ENCODE data around the gene SLC35D2. TPM values are rescaled to one million over a fixed set of nuclear protein-coding genes. Genes with fewer than 3 reads are reported as not detected.

SLC35D2 gene
- total RNA-seq (10 to 100 TPM; 10.9 to 20.9 (median 17.4) TPM), polyA plus RNA-seq (10 to 100 TPM in 2 of 3 donors, 1 to 10 TPM in 1; 9.8 to 11.1 (median 10.1) TPM)
- long read RNA-seq, donor 1, partial matches to known transcripts: 20 of 20 reads
- long read RNA-seq, donor 1, other reads (novel, unspliced or antisense): 0 of 20 reads
- long read RNA-seq, donor 2, partial matches to known transcripts: 13 of 15 reads
- long read RNA-seq, donor 2, other reads (novel, unspliced or antisense): 0 of 15 reads

DNA sequence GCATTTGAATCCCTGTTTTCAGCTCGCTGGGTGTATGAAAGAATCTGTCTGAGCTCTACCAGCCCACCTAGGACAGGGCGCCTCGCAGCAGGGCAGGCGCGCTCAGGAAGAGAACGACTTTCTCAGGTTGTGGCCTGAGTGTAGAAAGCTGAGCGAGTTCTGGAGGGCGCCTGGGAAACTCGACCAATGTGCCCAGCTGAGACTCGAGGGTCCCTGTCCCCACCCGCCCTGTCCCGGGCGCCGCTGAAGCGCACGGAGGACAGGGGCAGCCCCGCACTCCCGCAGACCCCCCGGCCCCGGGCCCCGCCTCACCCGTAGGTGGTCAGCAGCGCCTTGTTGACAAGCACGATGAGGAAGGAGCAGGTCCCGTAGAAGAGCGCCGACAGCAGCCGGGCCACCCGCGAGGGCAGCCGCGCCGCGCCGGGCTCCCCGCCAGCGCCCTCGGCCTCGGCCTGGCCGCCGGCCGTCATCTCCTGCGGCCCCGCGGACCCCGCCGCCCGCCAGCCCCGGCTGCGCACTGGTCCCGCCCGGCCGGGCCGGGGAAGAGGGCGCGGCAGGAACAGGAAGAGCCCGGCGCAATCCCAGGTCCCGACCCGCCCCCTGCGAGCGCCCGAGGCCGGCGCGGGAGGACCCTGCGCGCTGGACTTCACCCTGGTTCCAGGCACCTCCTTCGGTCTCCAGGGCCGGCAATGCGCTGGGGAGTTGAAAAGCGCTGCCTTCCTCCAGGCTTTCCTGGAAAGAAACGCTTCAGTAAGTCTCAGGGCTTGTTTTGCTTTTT lies at the start of gene SLC35D2:
Gene SLC35D2, minus strand, starts transcription at position 547 of the 778 bp plus-strand sequence. Its CDS starts 77 bp downstream, at position 470.
- peak; percentile 87 for DNase-seq
- Histone ChIP-seq H3K27ac (peak within 1 kb of the TSS in 7 of 8 donors; percentile 13 to 83 (median 78)), H3K36me3 (peaks cover 0 to 9% (median 3%) of the 10 kb centered on the region in 6 donors), H3K9me3 (no peaks in the 10 kb centered on the region), H3K27me3 (replicated peaks in 1 of 7) (no peaks in the 10 kb centered on the region), H3K4me1 (peaks cover 0 to 27% (median 13%) of the 10 kb centered on the region in 6 donors), H3K4me3 (peak within 1 kb of the TSS; percentile 44 to 80 (median 58))
- intact Hi-C loops (cut with DNase I; ENCODE audit: low total_unique reads): no loop called here
- WGBS, 5 donors: 2 to 9% (median 4%) methylated on average over 48 to 73 of the region's 73 CpGs
- TF ChIP-seq POLR2A (IDR thresholded peaks at IDR 0.05) (no peak), POLR2AphosphoS5 (IDR thresholded peaks at IDR 0.05) (peak; percentile 36 to 74 (median 72))

DNA sequence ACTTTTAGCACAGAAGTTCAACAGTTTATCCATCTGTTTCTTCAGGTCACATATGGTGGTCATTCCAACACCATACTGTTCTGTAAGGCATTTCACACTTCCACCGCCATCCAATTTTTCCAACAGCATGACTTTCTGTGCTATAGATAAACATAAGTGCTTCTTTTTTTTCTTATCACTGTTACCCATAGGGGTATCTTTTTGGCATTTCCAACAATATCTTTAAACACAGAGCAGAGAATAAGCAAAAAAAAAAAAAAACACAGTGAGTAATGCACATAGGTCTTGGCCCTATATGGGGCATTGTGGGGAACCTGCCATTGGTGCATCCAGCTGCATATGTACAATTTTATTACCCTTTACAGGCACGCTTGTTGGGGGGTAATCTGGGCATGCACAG lies 46.9 kb upstream of the SLC35D2 start:
- H3K27ac ChIP-seq: no peak overlapping the region
- no peaks in the 10 kb centered on the region for H3K27me3 ChIP-seq (replicated peaks in 1 of 7)
- no peak overlapping the region for H3K4me3 ChIP-seq
- 91 to 97% (median 94%) methylated on average over 2 of the region's 2 CpGs for WGBS, 5 donors
- H3K36me3 ChIP-seq: no peaks in the 10 kb centered on the region
- H3K9me3 ChIP-seq: no peaks in the 10 kb centered on the region
- TF ChIP-seq, protein P1, sequence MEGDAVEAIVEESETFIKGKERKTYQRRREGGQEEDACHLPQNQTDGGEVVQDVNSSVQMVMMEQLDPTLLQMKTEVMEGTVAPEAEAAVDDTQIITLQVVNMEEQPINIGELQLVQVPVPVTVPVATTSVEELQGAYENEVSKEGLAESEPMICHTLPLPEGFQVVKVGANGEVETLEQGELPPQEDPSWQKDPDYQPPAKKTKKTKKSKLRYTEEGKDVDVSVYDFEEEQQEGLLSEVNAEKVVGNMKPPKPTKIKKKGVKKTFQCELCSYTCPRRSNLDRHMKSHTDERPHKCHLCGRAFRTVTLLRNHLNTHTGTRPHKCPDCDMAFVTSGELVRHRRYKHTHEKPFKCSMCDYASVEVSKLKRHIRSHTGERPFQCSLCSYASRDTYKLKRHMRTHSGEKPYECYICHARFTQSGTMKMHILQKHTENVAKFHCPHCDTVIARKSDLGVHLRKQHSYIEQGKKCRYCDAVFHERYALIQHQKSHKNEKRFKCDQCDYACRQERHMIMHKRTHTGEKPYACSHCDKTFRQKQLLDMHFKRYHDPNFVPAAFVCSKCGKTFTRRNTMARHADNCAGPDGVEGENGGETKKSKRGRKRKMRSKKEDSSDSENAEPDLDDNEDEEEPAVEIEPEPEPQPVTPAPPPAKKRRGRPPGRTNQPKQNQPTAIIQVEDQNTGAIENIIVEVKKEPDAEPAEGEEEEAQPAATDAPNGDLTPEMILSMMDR (IDR thresholded peaks at IDR 0.05 in 8 of 11, conservative IDR thresholded peaks at IDR 0.05 in 3 of 11): no peak
- no peak for TF ChIP-seq POLR2A (IDR thresholded peaks at IDR 0.05)
- no peak for TF ChIP-seq POLR2AphosphoS5 (IDR thresholded peaks at IDR 0.05)
- peaks cover 0 to 10% (median 0%) of the 10 kb centered on the region in 6 donors for H3K4me1 ChIP-seq
- intact Hi-C loops (cut with DNase I; ENCODE audit: low total_unique reads): no loop called here
- no peak for DNase-seq

DNA sequence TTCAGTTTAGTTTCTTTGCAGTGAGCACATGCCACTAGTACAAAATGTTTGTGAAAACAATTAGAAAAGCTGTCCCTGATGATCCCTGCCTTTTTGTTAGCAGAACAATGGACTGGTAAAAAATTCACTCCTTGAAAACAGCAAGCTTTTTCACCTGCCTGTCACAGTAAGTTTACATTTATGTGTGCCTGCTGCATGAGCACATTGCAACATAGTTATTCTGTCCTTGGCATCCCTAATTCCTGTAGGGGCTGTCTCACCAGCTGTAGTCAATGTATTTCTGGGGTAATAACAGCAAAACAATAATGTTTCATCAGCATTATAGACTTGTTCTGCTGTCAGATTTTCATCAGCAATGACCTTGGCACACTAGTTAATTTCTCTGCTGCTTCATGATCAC lies 46.2 kb upstream of the SLC35D2 start:
- Histone ChIP-seq H3K4me3 (no peak overlapping the region), H3K27me3 (replicated peaks in 1 of 7) (no peaks in the 10 kb centered on the region), H3K36me3 (no peaks in the 10 kb centered on the region), H3K4me1 (peaks cover 0 to 13% (median 0%) of the 10 kb centered on the region in 6 donors), H3K27ac (no peak overlapping the region), H3K9me3 (no peaks in the 10 kb centered on the region)
- intact Hi-C loops (cut with DNase I; ENCODE audit: low total_unique reads): no loop called here
- no peak for TF ChIP-seq POLR2A (IDR thresholded peaks at IDR 0.05)
- no peak for TF ChIP-seq POLR2AphosphoS5 (IDR thresholded peaks at IDR 0.05)
- TF ChIP-seq, protein P1 (IDR thresholded peaks at IDR 0.05 in 8 of 11, conservative IDR thresholded peaks at IDR 0.05 in 3 of 11): no peak
- DNase-seq: no peak

DNA sequence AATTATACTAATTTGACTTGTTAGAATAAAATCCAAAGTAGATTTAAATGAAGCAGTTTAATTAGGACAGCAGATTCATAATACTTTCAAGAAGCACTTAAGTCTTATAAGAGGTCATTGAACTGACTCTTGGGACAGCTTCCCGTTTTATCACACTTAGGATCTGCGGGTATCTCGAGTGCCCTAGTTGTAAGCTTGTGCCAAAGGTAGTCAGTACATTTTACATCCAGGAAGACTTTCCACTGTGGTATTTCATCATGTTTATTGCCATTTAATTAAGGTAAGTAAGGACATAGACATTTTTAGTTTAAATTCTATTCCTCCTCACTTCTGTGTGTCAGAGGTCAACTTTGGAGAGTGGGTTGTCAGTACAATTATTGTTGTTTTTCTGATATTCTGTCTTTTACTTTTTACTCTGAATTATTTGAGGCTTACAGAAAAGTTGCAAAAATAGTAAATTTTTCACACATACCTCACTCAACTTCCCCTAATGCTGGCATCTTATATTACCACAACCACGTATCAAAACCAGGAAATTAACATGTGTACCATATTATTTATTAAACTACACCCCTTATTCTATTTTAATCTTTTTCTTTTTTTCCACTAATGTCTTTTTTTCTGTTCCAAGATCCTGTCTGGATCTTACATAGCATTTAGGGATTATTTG lies 42.1 kb upstream of the SLC35D2 start:
- no peak for DNase-seq
- WGBS, 5 donors: 34 to 45% (median 42%) methylated on average over 4 of the region's 4 CpGs
- Histone ChIP-seq H3K4me3 (no peak overlapping the region), H3K4me1 (peaks cover 0 to 20% (median 6%) of the 10 kb centered on the region in 6 donors), H3K27me3 (replicated peaks in 1 of 7) (no peaks in the 10 kb centered on the region), H3K27ac (peak overlapping the region in 1 of 8 donors; percentile 45), H3K9me3 (no peaks in the 10 kb centered on the region), H3K36me3 (no peaks in the 10 kb centered on the region)
- intact Hi-C loops (cut with DNase I; ENCODE audit: low total_unique reads): no loop called here
- TF ChIP-seq, protein P1 (IDR thresholded peaks at IDR 0.05 in 8 of 11, conservative IDR thresholded peaks at IDR 0.05 in 3 of 11): no peak
- TF ChIP-seq POLR2A (IDR thresholded peaks at IDR 0.05): no peak
- no peak for TF ChIP-seq POLR2AphosphoS5 (IDR thresholded peaks at IDR 0.05)

Measured in spleen (tissue), 13 donors.